DLD1 (cell line): Measurements from ENCODE around the gene CNTF.

Experiments
- in situ Hi-C: cut with HindIII; loops from 2 replicates; pipeline ENCODE4 v1.10.0; 2017; ENCODE audit warnings: low sequenced_read_pairs

CNTF gene

DNA sequence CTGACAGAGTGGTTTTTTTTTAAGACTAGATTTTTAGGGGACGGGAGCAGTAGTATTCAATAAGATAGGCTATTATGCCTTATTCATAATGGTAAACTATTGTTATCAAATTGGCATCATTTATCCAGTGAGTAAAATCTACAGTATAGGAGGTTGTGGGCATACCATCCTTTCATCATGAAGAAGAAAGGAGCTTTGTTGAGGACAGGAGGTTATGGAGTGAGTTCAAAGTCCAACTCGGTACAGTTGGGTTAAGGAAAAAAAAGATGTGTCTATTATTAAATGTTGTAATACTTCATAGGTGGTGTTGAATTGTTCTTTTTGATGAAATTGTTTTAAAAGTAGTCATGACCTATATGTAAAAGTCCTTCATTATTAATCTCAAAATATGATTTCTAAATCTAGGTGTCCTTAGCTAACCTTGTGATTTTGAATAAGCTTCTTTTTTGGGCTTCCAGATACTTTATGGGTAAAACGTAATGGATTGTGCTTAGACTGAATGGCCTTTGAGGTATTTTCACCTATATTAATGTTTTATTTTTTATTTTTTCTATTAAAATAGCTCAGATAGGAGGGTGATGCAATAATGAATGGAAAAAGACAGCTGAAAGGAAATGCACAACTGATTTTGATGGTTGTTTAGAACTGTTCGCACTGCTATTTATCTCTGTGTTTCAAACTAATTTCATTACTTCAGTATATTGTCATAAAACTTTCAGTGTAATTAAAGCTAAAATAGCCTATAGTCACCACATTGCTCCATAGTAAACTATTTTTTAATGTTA lies 15.3 kb upstream of the CNTF start:
- in situ Hi-C loops, result no loop called here

DNA sequence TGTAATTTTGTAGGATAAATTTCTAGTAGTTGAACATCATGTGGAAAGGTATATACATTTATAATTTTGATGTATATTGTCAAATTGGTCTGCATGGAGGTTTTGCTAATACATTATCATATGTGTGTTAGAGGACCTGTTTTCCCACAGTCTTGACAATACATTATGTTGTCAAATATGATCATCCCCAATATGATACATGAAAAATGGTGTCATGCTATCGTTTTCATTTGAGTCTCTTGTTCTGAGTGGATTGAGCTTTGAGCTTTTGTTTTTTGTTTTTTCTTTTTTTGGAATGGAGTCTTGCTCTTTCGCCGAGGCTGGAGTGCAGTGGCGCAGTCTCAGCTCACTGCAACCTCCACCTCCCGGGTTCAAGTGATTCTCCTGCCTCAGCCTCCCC lies 14.1 kb upstream of the CNTF start:
- in situ Hi-C loops, result no loop called here

DNA sequence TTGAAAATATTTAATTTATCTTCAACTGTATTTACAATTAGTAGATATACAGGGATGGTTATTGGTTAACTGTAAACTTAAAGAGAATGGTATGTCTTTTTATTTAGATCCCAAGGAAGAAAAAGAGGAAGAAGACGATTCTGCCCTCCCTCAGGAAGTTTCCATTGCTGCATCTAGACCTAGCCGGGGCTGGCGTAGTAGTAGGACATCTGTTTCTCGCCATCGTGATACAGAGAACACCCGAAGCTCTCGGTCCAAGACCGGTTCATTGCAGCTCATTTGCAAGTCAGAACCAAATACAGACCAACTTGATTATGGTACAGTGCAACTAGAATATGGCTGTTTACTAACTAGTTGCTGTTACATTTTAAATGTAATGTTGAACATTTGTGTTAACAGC lies 12.7 kb upstream of the CNTF start:
- in situ Hi-C loops, result no loop called here

DNA sequence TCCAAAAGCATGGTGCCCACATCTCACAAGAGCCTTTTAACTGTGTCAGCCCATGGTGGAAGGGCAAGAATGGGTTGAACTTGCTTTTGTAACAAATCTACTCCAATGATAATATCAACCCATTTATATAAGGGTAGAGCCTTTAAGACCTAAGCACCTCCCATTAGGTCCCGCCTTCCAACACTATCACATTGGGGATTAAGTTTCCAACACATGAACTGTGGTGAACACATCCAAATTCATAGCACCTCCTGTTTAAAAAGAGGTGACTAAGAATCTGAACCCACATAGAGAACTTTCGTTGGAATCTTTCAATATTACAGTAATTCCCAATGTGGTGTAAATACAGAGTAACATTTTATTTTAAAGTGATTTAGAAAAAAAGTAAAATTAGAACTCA lies 9.2 kb upstream of the CNTF start:
- in situ Hi-C loops, result no loop called here

DNA sequence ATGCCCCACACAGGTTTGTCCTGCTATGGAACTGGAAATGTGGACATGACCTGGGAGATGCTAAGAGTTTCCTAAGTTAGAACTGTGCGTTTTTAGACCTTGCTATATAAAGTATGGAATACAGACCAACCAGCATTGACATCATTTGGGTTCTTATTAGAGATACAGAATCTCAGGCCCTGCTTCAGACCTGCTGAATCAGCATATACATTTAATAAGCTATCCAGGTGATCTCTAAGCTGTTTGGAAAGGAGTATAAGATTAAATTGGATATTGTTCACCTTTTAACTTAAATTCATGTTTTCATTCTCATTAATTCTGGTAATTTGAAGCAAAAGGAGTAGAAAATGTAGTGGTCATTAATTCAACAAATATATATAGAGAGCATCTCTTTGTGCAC lies 6.9 kb upstream of the CNTF start:
- in situ Hi-C loops, result no loop called here

DNA sequence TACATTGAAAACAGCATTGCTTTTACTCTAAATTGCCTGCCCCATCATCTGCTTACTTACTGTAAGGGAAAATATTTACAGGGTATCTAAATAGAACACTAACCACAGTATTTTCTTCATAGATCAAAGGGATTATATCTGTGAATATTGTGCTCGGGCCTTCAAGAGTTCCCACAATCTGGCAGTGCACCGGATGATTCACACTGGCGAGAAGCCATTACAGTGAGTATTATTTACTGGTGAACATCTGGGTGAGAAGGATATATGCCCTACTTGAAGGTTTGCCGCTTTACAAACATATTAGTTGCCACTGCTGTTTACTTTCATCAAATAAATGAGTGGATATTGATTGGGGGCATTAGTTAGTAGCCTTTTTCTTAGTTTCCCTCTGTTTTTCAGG lies 5.9 kb upstream of the CNTF start:
- in situ Hi-C loops, result no loop called here

DNA sequence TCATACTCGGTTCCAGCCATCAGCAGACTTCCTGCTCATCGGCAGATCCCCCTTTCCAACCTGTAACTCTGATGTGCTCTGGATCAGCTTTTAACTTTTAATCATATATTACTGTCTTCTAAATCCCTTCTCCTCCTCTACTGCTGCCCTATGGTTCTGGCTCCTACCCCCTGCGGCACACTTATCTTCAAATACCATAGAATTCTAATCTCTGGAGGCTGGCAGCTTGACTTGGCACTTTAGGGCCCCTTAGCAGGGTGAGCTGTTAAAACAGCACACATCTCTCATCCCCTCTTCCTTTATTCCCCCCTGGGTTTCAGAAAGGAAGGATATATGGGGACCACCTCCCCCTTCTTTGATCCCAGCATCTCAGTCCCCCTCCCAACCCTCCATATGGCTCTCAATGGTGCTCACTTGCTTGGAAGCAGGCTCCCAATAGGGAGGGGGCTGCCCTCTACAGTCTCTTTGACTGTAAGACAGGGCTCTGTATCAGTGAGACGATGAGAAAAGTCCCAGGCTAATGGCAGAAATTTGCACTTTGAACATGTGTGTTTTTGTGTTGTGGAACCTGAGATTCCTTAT lies 4.4 kb upstream of the CNTF start:
- in situ Hi-C loops, result no loop called here

DNA sequence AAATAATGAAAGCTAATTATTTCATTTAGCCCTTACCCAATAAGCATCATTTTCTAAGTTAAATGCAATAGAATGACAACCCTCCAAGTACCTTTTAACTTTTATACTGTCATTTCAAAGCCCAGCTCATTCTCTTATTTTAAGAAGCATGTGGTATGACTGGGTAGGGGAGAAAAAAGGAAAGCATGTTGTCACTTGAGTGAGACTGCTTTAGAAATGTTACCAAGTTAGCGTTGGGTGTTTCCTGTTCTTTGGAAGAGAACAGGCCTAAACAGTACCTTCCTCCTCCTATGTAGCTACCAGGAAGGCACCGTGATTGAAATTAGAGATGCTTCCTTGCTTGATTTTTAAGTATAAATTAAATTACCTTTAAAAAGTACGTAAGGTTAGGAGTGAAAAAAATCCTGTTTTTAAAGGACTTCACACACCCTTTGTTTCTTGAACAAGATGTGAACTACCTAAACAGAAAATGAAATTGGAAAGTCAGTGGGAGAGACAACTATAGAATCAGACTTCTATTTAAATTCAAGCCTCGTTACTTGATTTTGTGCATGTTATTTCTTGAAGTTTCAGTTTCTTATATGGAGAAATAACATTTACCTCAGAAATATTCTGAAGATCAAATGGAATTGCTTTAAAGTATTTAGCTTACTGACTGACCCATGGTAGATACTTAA lies 741 bp upstream of the CNTF start:
- in situ Hi-C loops, result no loop called here

DNA sequence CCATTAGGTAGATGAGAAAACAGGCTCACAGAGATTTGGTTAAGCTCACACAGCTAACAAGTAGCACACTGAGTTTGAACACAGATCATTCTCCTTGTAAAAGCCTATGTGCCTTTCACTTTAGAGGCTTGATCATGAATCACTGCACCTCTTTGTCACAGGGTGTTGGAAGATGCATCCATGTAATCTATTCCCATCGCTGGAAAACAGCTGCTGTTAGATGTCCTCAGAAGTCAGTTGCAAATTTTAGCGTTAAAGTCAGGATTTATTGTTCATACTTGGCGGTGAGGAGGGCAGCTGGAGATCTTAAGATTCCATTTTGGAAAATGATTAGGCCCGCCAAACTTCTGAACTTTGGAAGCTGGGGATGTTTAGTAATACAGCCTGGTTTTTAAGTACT lies 2.6 kb downstream of the CNTF start:
- in situ Hi-C loops, result no loop called here

DNA sequence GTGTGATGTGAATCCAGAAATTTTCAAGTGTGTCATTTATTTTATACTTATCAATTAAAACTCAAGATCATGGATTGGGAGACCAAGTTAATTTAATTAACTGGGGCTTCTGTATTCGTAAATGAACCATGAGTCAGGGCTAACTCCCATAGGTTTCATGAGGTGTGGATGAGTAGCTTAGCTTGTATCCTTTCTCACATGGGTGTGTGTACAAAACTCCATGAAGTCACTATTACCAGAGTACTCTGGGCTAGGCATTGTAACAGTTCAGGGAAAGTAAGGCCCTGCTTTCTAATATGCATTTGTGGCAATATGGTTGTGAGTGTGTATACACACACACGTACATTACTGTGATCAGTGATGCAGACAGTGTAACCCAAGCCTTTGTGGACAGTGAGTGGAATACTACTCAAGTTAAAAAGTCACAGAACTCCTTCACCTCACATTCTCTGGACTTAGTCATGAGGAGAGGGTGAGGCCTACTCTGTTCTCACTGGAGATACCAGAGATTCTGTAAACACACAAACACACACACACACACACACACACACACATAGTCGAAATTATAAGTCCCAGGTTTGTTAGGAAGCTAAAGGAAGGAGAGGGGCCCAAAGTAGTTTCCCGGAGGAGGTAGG lies 3.5 kb downstream of the CNTF start:
- in situ Hi-C loops, result no loop called here

DNA sequence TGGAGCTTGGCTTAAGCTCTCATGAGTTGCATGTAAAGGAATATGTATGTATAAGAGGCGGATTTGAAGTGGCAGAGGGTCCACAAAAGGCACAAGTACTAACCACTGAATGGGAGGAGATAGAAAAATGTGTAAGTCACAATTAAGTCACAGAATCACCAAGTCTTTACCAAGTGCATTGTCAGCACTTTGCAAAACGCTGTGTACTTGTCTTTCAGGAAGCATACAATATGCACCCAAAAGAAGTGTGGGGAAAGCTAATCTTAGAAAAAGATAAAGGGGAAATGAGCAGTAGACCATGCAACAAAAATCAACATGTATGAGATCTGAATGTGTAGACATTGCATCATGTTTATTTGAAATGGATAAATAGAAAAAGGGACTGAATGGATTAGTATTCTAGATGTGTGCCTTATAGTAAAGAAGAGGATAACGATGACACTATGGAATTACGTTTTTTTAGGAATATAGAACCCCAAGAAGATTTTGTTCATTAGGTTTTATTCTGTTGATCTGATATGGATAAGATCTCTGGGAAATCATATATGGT lies 4.5 kb downstream of the CNTF start:
- in situ Hi-C loops, result no loop called here

DNA sequence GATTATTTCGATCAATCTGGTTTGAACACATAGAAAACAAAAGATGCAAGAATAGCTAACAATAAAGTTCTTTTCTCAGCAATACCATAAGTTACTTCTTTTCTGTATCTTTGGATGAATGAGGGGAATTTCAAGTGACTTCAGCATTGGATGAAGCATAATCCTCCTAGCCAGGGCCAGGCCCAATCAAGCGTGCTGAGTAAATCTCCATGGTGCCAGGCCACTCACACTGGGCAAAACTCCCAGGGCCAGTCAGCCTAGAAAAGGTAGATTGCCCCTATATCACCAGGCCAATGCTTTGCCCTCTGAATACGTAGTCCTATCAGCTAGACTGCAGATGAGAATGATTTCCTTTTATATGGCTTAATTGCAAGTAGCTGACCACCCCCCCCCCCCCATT lies 6.0 kb downstream of the CNTF start:
- in situ Hi-C loops, result no loop called here

DNA sequence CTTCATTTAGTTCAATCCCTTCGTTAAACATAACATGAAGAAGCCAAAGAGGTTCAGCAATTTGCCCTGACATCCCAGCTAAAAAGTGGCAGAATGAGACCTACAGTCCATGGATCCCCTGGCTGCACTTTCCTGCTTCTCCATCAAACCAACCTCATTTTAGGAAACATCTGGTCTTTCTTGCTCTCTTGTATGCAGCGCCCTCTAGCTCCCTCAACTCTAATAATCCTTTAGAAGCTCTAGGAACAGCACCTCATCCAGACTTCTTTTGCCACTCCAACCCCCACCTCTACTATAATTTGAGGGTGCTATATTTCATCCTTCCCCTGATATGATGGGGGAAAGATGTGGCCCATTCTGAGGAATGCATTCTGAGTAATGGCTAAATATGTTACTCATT lies 7.4 kb downstream of the CNTF start:
- in situ Hi-C loops, result no loop called here

DNA sequence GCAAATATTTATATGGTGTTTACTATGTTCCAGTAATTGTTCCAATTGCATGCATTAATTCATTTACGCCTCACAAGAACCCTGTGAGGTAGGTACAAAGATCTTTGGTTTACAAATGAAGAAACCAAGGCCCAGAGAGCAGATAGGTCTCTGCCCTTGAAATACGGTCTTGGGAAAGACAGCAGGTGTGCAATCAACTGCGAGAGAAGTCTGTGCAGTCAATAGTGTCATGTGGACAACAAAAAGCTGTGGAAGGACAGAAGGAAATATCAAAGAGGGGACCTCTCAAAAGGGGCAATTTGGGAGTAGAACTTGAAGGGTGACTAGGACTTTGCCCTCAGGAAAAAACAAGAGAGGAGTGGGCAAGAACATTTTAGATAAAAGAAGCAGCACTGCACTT lies 8.9 kb downstream of the CNTF start:
- in situ Hi-C loops, result no loop called here

DNA sequence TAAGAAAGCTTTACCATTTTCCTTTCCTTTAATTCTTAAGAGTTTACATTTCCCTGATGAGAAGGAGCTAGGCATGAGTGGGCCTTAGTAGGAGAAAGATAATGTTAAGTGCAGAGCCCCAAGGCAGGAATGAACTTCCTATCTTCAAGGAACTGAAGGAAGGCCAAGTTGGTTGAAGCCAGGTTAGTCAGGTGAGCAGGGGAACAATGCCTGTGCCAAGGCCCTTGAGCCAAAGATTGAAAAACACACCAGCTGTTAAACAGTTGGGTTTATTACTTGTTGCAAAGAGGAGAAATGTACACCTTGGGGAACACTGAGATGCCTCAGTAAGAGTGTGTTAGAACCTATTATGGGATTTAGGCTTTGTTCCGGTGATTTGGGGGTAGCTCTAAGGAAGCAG lies 10.0 kb downstream of the CNTF start:
- in situ Hi-C loops, result no loop called here

DNA sequence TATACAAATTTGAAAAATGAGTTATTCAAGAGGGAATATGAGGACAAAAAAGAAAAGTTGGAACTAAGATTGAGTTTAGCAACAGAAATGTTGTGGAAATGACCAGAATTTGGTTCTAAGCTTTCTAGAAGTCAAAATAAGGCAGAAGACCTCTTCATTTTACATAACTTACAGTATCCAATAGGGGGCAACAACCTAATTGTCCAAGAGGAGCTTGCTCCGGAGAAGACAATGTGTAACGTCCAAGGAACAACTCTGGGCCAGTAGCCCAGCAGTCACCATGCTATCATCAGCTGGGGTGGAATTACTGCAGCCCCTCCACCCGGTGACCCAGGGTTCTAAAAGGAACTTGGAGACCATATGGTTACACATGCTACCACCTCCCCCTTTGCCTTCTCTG lies 14.1 kb downstream of the CNTF start:
- in situ Hi-C loops, result no loop called here

DNA sequence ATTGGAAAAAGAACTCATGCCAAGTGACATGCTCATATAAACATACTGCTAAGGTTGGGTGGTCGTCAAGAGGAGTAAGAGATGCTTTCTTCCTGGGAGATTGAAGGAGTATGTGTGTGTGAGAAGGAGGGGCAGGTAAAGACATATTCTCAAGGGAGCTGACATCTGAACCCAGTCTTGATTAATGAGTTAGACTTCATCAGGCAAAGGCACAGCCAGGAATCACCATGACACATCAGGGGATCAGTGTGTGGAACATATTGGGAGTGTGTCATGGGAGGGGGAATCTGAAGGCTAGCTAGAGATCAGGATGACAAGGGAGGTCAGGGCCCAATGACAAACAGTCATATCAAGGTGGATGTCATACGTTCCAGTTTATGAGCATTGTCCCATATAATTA lies 14.9 kb downstream of the CNTF start:
- in situ Hi-C loops, result no loop called here

DNA sequence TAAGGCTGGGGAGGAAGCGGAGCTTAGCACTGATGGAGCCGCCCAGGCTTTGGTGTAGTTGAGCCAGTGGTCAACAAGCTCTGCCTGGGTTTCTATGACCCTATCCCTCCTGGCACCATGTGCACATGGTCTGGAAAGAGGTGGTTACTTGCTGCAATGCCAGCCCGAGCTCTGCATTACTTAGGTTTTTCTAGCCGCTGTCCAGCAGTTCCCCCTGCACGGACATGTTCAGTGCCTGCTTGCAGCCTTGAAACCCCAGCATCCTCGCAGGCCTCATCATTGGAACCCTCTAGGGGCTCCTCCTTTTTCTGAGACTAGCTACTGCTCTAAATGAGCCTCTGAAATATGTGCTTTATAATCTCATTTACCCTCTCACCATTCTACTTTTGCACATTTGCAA lies 16.6 kb downstream of the CNTF start:
- in situ Hi-C loops, result no loop called here

DNA sequence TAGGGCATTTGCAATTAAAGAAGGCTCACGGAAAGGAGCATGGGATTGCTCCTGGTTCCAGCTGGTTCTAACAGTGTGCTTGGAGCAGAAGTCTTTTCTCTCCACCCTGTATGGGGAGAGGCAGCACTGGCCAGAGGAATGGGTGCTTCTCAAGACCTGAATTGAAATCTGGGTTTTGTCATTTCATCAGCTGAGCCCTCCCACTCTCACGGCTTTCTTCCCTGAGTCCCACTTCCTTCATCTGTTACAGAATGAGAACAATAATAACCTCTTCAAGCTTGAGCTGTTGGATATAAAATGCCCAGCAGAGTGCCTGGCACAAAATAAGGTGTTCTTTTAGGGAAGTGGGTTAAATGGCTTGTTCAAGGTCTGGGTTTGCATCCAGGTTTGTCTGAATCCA lies 17.2 kb downstream of the CNTF start:
- in situ Hi-C loops, result loop anchor here (10.0 kb wide), 1 partner anchor 255 kb away; no protein-coding TSS in a partner anchor

DNA sequence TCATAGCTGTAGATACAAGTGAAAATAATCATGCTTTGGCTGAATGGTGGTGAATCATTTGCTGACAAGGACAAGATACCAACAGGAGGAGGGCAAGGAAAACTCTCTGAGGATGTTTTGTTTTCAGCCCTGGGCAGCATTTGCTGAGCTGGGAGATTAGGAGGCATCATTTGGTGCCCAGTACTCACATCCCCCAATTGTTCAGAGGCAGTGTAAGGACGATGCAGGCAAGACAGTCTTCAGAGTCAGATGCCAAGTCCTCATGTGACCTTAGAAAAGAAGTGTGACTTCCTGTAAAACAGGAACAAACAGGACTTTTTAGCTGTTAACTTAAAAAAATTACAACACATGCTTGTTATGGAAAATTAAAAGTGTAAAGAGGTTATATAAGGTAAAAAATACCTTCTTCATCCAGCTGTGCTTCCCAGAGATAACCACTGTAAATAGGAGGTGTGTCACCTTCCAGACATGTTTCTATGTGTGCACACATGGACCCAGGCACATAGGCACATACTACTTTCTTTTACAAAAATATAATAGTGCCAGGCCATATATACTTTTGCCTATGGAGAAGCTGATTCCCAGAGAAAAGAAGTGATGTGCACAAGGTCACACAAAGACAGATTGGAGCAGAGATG lies 18.0 kb downstream of the CNTF start:
- in situ Hi-C loops, result loop anchor here (10.0 kb wide), 1 partner anchor 254 kb away; no protein-coding TSS in a partner anchor

DNA sequence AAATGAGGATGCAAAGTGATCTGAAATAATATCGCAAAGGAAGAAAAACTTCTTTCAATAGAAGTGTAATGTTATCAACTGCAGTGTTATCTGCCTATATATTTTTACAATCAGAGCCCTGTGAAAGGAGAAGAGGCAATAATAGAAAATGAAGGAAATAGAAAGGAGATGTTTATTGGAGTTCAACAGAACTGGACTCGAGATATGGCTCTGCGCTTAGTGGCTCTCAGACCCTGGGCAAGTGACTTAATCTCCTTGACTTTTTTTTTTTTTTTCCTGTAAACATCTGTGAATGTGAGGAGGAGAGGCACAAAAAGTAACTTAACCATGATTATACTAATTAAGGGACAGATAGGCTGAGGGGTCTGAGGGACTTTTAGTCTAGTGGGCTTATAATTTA lies 18.9 kb downstream of the CNTF start:
- in situ Hi-C loops, result loop anchor here (10.0 kb wide), 1 partner anchor 253 kb away; no protein-coding TSS in a partner anchor
